KMS-11 (cell line): ENCODE measurements around the gene PCP2.

Experiments
- H2AFZ ChIP-seq: fragments of 200-600 bp; sonication (generic); 2 replicates; pipeline ENCODE4 v1.6.1; 2016; ENCODE audit warnings: antibody characterized with exemption, mixed run types, low read depth
- H3K27ac ChIP-seq: fragments of 200-600 bp; sonication (generic); 2 replicates; pipeline ENCODE4 v1.6.1; 2016; ENCODE audit warnings: mild to moderate bottlenecking, mixed run types
- H3K27me3 ChIP-seq: fragments of 200-600 bp; sonication (generic); 2 replicates; pipeline ENCODE4 v1.6.1; 2017; ENCODE audit warnings: mild to moderate bottlenecking, low read depth, mixed run types, moderate library complexity; ENCODE audit not compliant: insufficient read depth
- H3K36me3 ChIP-seq: fragments of 200-600 bp; sonication (generic); 2 replicates; pipeline ENCODE4 v1.6.1; 2017; ENCODE audit warnings: mild to moderate bottlenecking, mixed run types; ENCODE audit not compliant: insufficient read depth
- H3K4me1 ChIP-seq: fragments of 200-600 bp; sonication (generic); 2 replicates; pipeline ENCODE4 v1.6.1; 2016; ENCODE audit warnings: mild to moderate bottlenecking, low read depth, mixed run types; ENCODE audit not compliant: poor library complexity, severe bottlenecking
- H3K4me2 ChIP-seq: fragments of 200-600 bp; sonication (generic); 2 replicates; pipeline ENCODE4 v1.7.0; 2016; ENCODE audit warnings: mild to moderate bottlenecking, mixed run types
- H3K4me3 ChIP-seq: fragments of 200-600 bp; sonication (generic); IDR thresholded peaks from 2 replicates; pipeline ENCODE4 v1.6.1; 2017; ENCODE audit warnings: low read depth, low read length, mixed read lengths; ENCODE audit not compliant: insufficient read depth
- H3K79me2 ChIP-seq: fragments of 200-600 bp; sonication (generic); 2 replicates; pipeline ENCODE4 v1.6.1; 2016; ENCODE audit warnings: low read depth, mixed run types; ENCODE audit not compliant: insufficient read depth
- H3K9ac ChIP-seq: fragments of 200-600 bp; sonication (generic); 2 replicates; pipeline ENCODE4 v1.6.1; 2016; ENCODE audit warnings: mild to moderate bottlenecking, mixed run types
- H4K20me1 ChIP-seq: fragments of 200-600 bp; sonication (generic); 2 replicates; pipeline ENCODE4 v1.6.1; 2016; ENCODE audit warnings: mild to moderate bottlenecking, mixed run types; ENCODE audit not compliant: insufficient read depth
- TF ChIP-seq, protein P1 (sequence below): fragments of 200-600 bp; sonication (generic); conservative IDR thresholded peaks from 2 replicates; pipeline ENCODE4 v1.6.1; 2017; ENCODE audit warnings: low read depth, mild to moderate bottlenecking, antibody characterized with exemption, low read length, moderate library complexity, mixed read lengths

PCP2 gene

DNA sequence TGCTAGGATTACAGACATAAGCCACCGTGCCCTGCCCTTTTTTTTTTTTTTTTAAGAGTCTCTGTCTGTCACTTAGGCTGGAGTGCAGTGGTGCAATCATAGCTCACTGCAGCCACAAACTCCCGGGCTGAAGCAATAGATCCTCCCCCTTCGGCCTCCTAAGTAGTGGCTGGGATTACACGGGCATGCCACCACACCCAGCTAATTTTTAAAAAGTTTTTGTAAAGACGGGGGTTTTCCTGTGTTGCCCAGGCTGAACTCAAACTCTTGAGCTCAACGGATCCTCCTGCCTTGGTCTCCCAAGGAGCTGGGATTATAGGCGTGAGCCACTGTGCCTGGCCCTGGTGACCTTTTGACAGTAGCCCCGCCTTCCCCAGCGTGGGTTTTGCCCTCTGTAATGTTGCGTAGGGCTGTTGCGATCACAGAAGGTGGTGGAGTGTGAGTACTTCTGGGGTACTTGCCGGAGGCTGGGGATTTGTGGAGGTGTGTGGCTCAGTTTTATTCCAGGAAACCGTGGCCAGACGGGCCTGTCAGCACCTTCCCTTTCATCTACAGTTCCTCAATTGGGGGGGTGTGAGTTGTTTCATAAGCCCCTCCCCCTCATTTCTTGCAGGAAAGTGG, 23.7 kb upstream of the PCP2 start:
- Histone ChIP-seq H3K36me3 (no peaks in the 10 kb centered on the region), H3K27me3 (peaks cover 35% of the 10 kb centered on the region; the same call in 1 of the 2 replicates), H3K4me1 (peaks cover 2% of the 10 kb centered on the region), H3K27ac (no peak overlapping the region), H4K20me1 (no peaks in the 10 kb centered on the region), H2AFZ (no peak overlapping the region), H3K9ac (no peak overlapping the region), H3K4me2 (no peak overlapping the region), H3K4me3 (no peak overlapping the region), H3K79me2 (no peaks in the 10 kb centered on the region)
- TF ChIP-seq, protein P1, sequence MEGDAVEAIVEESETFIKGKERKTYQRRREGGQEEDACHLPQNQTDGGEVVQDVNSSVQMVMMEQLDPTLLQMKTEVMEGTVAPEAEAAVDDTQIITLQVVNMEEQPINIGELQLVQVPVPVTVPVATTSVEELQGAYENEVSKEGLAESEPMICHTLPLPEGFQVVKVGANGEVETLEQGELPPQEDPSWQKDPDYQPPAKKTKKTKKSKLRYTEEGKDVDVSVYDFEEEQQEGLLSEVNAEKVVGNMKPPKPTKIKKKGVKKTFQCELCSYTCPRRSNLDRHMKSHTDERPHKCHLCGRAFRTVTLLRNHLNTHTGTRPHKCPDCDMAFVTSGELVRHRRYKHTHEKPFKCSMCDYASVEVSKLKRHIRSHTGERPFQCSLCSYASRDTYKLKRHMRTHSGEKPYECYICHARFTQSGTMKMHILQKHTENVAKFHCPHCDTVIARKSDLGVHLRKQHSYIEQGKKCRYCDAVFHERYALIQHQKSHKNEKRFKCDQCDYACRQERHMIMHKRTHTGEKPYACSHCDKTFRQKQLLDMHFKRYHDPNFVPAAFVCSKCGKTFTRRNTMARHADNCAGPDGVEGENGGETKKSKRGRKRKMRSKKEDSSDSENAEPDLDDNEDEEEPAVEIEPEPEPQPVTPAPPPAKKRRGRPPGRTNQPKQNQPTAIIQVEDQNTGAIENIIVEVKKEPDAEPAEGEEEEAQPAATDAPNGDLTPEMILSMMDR: no peak

DNA sequence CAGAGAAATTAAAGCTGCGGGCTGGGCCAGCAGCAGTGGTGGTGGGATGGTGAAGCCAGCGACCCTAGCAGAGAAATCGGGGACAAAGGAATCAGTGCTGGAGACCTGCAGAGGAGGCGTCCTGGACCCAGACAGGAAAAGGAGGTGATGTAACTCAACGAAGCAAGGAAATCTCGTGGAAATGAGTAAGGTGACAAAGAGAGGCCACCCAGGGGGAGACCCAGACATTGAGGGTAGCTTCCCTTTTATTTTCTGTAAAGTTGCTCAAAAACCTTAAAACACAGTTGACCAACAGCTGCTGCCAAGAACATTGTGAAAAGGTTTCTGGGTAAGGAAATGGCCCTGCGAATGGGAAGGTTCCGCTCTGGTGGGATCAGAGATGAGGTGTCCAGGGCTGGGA, 22.1 kb upstream of the PCP2 start:
- TF ChIP-seq, protein P1: no peak
- H3K27ac ChIP-seq: no peak overlapping the region
- no peak overlapping the region for H2AFZ ChIP-seq
- no peaks in the 10 kb centered on the region for H3K36me3 ChIP-seq
- no peaks in the 10 kb centered on the region for H3K79me2 ChIP-seq
- peaks cover 8% of the 10 kb centered on the region for H3K4me1 ChIP-seq
- H3K4me2 ChIP-seq: no peak overlapping the region
- H3K9ac ChIP-seq: no peak overlapping the region
- H3K27me3 ChIP-seq: peaks cover 29% of the 10 kb centered on the region; the same call in 1 of the 2 replicates
- H3K4me3 ChIP-seq: no peak overlapping the region
- no peaks in the 10 kb centered on the region for H4K20me1 ChIP-seq

DNA sequence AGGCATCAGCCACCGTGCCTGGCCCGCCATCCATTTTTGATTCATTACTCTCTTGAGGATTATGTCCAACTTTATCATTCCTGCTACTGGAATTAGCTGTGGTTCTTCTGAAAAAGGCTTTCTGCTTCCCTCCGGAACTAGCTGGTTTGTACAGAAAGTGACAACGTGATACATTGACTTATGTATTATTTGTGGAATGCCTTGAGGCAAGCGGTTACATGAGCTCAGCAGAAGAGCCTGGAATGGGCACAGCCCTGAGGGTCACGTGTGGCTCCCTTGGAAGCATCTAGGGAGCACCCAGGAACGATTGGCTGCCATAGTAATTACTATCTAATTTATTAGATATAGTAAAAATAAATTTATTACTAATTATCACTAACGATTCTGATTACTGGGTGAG, 20.9 kb upstream of the PCP2 start:
- no peaks in the 10 kb centered on the region for H3K79me2 ChIP-seq
- TF ChIP-seq, protein P1: no peak
- no peak overlapping the region for H2AFZ ChIP-seq
- no peaks in the 10 kb centered on the region for H3K36me3 ChIP-seq
- no peaks in the 10 kb centered on the region for H4K20me1 ChIP-seq
- peaks cover 8% of the 10 kb centered on the region for H3K4me1 ChIP-seq
- no peak overlapping the region for H3K27ac ChIP-seq
- H3K9ac ChIP-seq: no peak overlapping the region
- no peak overlapping the region for H3K4me3 ChIP-seq
- H3K4me2 ChIP-seq: no peak overlapping the region
- peaks cover 29% of the 10 kb centered on the region; the same call in 1 of the 2 replicates for H3K27me3 ChIP-seq

DNA sequence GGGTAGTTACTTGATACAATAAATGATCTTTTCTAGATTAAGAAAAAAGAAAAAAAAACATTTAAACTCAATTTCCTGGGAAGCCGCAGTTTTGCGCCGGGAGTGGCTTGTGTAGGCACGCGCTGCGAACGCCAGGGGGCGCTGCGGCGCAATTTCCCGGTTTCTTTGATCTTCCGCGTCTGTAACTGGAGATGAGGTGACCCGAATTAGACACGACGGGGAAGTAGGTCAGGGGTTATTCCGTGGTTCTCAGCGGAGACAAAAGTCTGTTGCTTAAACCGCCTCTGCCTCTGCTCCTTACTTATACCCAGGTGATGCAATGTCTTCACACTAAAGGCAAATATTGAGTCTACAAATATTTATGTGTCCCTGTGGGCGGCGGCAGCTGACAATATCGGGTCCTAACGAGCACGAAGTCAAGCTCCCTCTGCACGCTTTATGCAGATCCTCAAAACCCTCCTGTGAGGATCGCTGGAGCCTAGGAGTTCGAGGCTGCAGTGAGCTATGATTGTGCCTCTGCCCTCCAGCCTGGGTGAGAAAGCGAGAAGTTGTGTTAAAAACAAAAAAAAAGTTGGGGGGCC, 18.6 kb upstream of the PCP2 start:
- TF ChIP-seq, protein P1: peak; percentile 90
- H3K4me1 ChIP-seq: peaks cover 8% of the 10 kb centered on the region
- H2AFZ ChIP-seq: peak overlapping the region; percentile 85
- H3K79me2 ChIP-seq: no peaks in the 10 kb centered on the region
- no peaks in the 10 kb centered on the region for H3K36me3 ChIP-seq
- H3K27me3 ChIP-seq: peaks cover 12% of the 10 kb centered on the region; the same call in 1 of the 2 replicates
- H4K20me1 ChIP-seq: no peaks in the 10 kb centered on the region
- no peak overlapping the region for H3K27ac ChIP-seq
- peak overlapping the region; percentile 68 for H3K4me2 ChIP-seq
- no peak overlapping the region; the same call in 1 of the 2 replicates for H3K9ac ChIP-seq
- no peak overlapping the region for H3K4me3 ChIP-seq
